Thyroid gland (tissue), 4 donors: Measurements from ENCODE around the gene CSAD.
"Not testable (repeated sequence)": the region's sequence is repeated elsewhere in the genome, so short reads cannot be mapped to it uniquely, and the experiment has no call there.

Experiments used
- POLR2A ChIP-seq, 2 donors: fragments of 450-650 bp; IDR thresholded peaks; one replicate each; pipeline ENCODE4 v1.6.1; 2017; ENCODE audit warnings: antibody characterized with exemption in 2 of 2, mild to moderate bottlenecking in 2 of 2, moderate library complexity in 1 of 2
- TF ChIP-seq, protein P1 (sequence below), 6 experiments: fragments of 200-600 bp in 3 of 6; fragments of 450-650 bp in 3 of 6; sonication (generic) in 3 of 6; IDR thresholded peaks; one replicate each; pipeline ENCODE4 v1.5.1; 2016 to 2019; ENCODE audit warnings: antibody characterized with exemption in 6 of 6, mild to moderate bottlenecking in 2 of 6, inconsistent platforms in 1 of 6, moderate library complexity in 1 of 6

DNA sequence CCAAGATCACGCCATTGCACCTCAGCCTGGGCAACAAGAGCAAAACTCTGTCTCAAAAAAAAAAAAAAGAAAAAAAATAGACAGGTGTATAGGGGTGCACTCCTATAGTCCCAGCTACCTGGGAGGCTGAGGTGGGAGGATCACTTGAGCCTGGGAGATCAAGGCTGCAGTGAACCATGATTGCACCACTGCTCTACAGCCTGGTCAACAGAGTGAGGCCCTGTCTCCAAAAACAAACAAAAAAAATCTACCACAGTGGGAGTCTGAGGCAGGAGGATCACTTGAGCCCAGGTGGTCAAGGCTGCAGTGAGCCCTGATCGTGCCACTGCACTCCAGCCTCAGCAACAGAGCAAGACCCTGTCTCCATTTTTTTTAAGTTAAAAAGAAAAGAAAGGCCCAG is 17.7 kb downstream of the CSAD start:
- TF ChIP-seq, protein P1, sequence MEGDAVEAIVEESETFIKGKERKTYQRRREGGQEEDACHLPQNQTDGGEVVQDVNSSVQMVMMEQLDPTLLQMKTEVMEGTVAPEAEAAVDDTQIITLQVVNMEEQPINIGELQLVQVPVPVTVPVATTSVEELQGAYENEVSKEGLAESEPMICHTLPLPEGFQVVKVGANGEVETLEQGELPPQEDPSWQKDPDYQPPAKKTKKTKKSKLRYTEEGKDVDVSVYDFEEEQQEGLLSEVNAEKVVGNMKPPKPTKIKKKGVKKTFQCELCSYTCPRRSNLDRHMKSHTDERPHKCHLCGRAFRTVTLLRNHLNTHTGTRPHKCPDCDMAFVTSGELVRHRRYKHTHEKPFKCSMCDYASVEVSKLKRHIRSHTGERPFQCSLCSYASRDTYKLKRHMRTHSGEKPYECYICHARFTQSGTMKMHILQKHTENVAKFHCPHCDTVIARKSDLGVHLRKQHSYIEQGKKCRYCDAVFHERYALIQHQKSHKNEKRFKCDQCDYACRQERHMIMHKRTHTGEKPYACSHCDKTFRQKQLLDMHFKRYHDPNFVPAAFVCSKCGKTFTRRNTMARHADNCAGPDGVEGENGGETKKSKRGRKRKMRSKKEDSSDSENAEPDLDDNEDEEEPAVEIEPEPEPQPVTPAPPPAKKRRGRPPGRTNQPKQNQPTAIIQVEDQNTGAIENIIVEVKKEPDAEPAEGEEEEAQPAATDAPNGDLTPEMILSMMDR (IDR thresholded peaks at IDR 0.05) = not testable (repeated sequence)
- TF ChIP-seq POLR2A (IDR thresholded peaks at IDR 0.05) = not testable (repeated sequence)
